Stimulated activated CD4-positive, alpha-beta T cell treated with anti-CD3 and anti-CD28 coated beads, Interleukin-1b, Interleukin-23, amount 100 ng/mL, for 48 hours (primary cell): Measurements from ENCODE around the gene CRABP2.

Experiments used
- DNase-seq: peaks from one replicate; pipeline ENCODE4 v3.0.0-alpha.2; 2020

CRABP2 gene

GRCh38 chr1:156708218-156708661, 2.9 kb upstream of the CRABP2 start:
- no peak for DNase-seq

GRCh38 chr1:156707417-156708217, 2.2 kb upstream of the CRABP2 start:
- DNase-seq, result no peak

- DNase-seq, result no peak
Observed at GRCh38 chr1:156706657-156707416, 1.5 kb upstream of the CRABP2 start.

GRCh38 chr1:156705918-156706656, 704 bp upstream of the CRABP2 start:
- peak; percentile 71 for DNase-seq

- DNase-seq, result peak; percentile 47
Observed at GRCh38 chr1:156704930-156705320, 458 bp downstream of the CRABP2 start.

- DNase-seq, result no peak
Observed at GRCh38 chr1:156704166-156704711, 1.1 kb downstream of the CRABP2 start.

GRCh38 chr1:156703741-156704140, 1.6 kb downstream of the CRABP2 start:
- DNase-seq, result no peak

GRCh38 chr1:156703336-156703735, 2.0 kb downstream of the CRABP2 start:
- no peak for DNase-seq

GRCh38 chr1:156700736-156701531, 4.4 kb downstream of the CRABP2 start:
- no peak for DNase-seq

GRCh38 chr1:156698995-156699394, 6.4 kb downstream of the CRABP2 start:
- DNase-seq, result no peak

- DNase-seq, result no peak
Observed at GRCh38 chr1:156697481-156697880, 7.9 kb downstream of the CRABP2 start.

GRCh38 chr1:156696755-156697154, 8.6 kb downstream of the CRABP2 start:
- DNase-seq, result no peak

GRCh38 chr1:156694690-156694962, 10.8 kb downstream of the CRABP2 start:
- no peak for DNase-seq

GRCh38 chr1:156693848-156694689, 11.3 kb downstream of the CRABP2 start:
- DNase-seq, result no peak

- DNase-seq, result no peak
Observed at GRCh38 chr1:156692925-156693847, 12.2 kb downstream of the CRABP2 start.

GRCh38 chr1:156692441-156692924, 12.9 kb downstream of the CRABP2 start:
- DNase-seq, result no peak

GRCh38 chr1:156691665-156692440, 13.5 kb downstream of the CRABP2 start:
- DNase-seq, result no peak

- DNase-seq, result no peak
Observed at GRCh38 chr1:156691191-156691590, 14.2 kb downstream of the CRABP2 start.

- DNase-seq, result no peak
Observed at GRCh38 chr1:156690675-156691036, 14.7 kb downstream of the CRABP2 start.
